ENCODE measurements around the gene SORL1. TPM values are rescaled to one million over a fixed set of nuclear protein-coding genes. Genes with fewer than 3 reads are reported as not detected.

Gene SORL1
- total RNA-seq, 1 donor from 2014 or later: 11.3 TPM

DNA sequence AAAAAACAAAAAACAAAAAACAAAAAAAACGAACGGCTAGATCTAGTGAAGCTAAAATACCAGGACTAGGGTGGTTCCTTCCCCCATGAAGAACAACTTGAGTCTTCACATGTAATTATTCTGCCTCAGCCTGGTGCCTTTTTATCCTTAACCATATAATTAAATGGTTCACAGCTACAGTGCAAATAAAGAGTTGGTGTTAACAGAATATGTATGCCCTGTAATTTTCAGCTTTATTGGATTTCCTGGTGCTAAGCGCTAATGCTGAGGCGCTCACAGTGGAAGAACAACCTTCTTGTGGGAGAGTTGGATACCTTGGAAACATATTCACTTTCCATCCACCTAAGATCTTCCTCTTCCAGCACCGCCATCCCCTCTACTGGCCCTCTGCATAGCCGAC, 159.1 kb downstream of the SORL1 start:
- no peaks in the 10 kb centered on the region for H3K27me3 ChIP-seq (ENCODE audit: control insufficient read depth, insufficient read depth, low read length)
- peaks cover 3% of the 10 kb centered on the region for H3K36me3 ChIP-seq (ENCODE audit: control insufficient read depth, insufficient read depth, low read length)
- DNase-seq (ENCODE audit: low read depth) (no peak), FAIRE-seq (no peak)
- TF ChIP-seq, protein P1, sequence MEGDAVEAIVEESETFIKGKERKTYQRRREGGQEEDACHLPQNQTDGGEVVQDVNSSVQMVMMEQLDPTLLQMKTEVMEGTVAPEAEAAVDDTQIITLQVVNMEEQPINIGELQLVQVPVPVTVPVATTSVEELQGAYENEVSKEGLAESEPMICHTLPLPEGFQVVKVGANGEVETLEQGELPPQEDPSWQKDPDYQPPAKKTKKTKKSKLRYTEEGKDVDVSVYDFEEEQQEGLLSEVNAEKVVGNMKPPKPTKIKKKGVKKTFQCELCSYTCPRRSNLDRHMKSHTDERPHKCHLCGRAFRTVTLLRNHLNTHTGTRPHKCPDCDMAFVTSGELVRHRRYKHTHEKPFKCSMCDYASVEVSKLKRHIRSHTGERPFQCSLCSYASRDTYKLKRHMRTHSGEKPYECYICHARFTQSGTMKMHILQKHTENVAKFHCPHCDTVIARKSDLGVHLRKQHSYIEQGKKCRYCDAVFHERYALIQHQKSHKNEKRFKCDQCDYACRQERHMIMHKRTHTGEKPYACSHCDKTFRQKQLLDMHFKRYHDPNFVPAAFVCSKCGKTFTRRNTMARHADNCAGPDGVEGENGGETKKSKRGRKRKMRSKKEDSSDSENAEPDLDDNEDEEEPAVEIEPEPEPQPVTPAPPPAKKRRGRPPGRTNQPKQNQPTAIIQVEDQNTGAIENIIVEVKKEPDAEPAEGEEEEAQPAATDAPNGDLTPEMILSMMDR (IDR thresholded peaks at IDR 0.05; ENCODE audit: insufficient read depth, low read length, severe bottlenecking): no peak
- no peak overlapping the region for H3K4me3 ChIP-seq (ENCODE audit: low read depth, low read length)

DNA sequence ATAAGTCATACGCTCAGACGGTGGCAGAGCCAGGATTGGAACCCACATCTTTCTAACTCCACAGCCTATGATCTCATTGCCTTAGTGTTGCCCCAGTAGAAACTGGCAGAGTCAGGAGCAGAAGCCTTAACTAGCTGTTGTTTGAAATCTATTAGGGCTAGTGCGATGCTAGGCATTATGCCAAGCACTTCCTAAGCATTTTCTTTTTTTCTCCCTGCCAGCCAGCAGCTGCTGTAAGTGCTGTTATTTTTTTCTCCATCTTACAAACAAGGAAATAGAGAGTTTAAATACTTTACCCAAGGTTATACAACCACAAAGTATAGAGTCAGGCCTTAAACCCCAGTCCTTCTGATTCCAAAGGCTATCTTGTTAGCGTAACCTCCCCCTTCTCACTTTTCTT, 161.6 kb downstream of the SORL1 start:
- peaks cover 3% of the 10 kb centered on the region for H3K36me3 ChIP-seq (ENCODE audit: control insufficient read depth, insufficient read depth, low read length)
- FAIRE-seq: no peak
- no peaks in the 10 kb centered on the region for H3K27me3 ChIP-seq (ENCODE audit: control insufficient read depth, insufficient read depth, low read length)
- no peak overlapping the region for H3K4me3 ChIP-seq (ENCODE audit: low read depth, low read length)
- TF ChIP-seq, protein P1 (IDR thresholded peaks at IDR 0.05; ENCODE audit: insufficient read depth, low read length, severe bottlenecking): no peak
- DNase-seq (ENCODE audit: low read depth): no peak

DNA sequence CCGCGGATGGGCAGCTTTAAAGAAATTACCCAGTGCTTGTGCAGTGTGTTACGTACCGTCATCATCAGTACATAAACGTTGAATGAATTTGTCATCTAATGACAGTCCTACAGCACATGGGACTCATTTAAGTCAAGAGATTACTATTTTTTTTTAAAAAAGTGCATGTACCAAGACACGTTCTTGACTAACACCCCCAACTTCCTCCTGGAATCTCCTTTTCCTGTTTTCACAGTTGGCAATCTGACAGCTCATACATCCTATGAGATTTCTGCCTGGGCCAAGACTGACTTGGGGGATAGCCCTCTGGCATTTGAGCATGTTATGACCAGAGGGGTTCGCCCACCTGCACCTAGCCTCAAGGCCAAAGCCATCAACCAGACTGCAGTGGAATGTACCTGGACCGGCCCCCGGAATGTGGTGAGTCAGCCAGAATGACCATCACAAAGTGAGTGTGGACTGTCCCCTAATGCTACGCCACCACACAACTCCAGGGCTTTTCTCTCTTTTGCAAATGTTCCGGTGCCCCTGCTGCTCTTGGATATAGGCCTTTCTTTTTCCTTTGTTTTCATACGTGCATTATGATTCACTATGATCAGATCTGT, 162.6 kb downstream of the SORL1 start:
- Histone ChIP-seq H3K4me3 (ENCODE audit: low read depth, low read length) (no peak overlapping the region), H3K27me3 (ENCODE audit: control insufficient read depth, insufficient read depth, low read length) (no peaks in the 10 kb centered on the region), H3K36me3 (ENCODE audit: control insufficient read depth, insufficient read depth, low read length) (peaks cover 3% of the 10 kb centered on the region)
- TF ChIP-seq, protein P1 (IDR thresholded peaks at IDR 0.05; ENCODE audit: insufficient read depth, low read length, severe bottlenecking): no peak
- DNase-seq (ENCODE audit: low read depth): peak; percentile 29
- FAIRE-seq: no peak

DNA sequence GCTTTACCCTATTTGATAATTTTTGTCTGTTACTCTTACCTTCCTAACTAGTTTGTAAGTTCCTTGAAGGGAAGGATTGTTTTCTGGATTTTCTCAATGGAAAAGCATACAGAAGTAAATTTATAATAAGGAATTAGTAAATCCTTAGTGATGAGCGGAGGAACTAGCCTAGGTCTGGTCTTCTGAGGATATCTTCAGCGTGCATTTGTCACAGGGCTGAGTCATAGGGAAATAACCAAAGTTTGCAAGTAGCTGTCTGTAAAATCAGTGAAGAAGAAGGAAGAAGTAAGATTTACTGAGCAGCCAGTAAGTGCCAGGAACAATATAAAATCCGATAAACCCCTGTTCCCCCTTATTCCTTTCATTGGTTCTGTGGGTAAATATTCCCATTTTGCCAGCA, 163.4 kb downstream of the SORL1 start:
- DNase-seq (ENCODE audit: low read depth) (peak; percentile 58), FAIRE-seq (no peak)
- TF ChIP-seq, protein P1 (IDR thresholded peaks at IDR 0.05; ENCODE audit: insufficient read depth, low read length, severe bottlenecking): no peak
- Histone ChIP-seq H3K36me3 (ENCODE audit: control insufficient read depth, insufficient read depth, low read length) (peaks cover 5% of the 10 kb centered on the region), H3K27me3 (ENCODE audit: control insufficient read depth, insufficient read depth, low read length) (no peaks in the 10 kb centered on the region), H3K4me3 (ENCODE audit: low read depth, low read length) (no peak overlapping the region)

DNA sequence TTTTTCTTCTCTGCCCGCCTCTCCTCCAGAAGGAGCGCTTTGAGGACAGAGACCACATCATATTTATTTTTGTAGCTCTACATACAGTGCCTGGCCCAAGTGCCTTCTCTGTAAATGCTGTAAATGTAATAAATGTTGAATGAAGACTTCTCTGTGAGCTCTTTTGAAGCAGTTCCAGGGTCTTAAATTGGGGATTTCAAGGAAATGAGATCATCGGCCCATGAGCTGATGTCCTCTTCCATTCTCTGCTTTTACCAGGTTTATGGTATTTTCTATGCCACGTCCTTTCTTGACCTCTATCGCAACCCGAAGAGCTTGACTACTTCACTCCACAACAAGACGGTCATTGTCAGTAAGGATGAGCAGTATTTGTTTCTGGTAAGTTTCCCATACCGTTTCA, 166.4 kb downstream of the SORL1 start:
- TF ChIP-seq, protein P1 (IDR thresholded peaks at IDR 0.05; ENCODE audit: insufficient read depth, low read length, severe bottlenecking): no peak
- FAIRE-seq (no peak), DNase-seq (ENCODE audit: low read depth) (no peak)
- H3K36me3 ChIP-seq (ENCODE audit: control insufficient read depth, insufficient read depth, low read length): peaks cover 2% of the 10 kb centered on the region
- H3K4me3 ChIP-seq (ENCODE audit: low read depth, low read length): no peak overlapping the region
- H3K27me3 ChIP-seq (ENCODE audit: control insufficient read depth, insufficient read depth, low read length): no peaks in the 10 kb centered on the region
